ENCODE measurements around the gene CHST3.
A peak's percentile ranks its signal among the peaks of the same experiment; 100 is the strongest.
"Not testable (repeated sequence)": the region's sequence is repeated elsewhere in the genome, so short reads cannot be mapped to it uniquely, and the experiment has no call there.

The CHST3 gene

DNA sequence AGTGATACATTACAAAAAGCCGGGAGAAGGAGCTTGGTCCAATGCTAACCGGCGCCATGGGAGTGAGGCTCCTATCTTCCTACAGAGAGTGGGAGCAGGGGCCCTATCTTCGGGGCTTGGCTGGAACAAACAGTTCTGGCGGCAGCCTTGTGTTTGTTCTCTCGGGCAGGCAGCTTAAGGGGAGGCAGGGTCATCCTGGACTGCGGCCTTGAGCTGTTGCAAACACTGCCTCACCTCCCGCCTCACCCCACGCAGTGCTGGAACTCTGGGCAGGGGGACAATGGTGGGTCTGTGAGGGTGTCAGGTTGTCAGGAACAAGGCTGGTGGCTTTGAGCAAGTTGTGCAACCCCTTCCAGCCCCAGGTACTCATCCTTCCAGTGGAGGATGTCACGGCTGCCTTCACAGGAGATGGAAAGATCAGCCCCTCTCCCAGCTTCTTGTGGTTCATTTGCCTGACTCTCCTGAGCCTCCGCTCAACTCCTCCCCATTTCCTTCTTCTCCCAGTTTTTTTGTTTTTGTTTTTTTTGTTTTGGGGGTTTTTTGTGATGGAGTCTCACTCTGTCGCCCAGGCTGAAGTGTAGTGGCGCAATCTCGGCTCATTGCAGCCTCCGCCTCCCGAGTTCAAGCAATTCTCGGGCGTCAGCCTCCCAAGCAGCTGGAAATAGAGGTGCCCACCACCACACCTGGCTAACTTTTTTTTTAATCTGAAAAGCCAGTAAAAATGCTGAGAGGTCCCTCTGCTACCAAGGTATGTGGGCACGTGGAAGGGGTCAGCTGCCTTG, 66.8 kb downstream of the CHST3 start:
- DNase-seq (ENCODE audit: low read depth): no peak

DNA sequence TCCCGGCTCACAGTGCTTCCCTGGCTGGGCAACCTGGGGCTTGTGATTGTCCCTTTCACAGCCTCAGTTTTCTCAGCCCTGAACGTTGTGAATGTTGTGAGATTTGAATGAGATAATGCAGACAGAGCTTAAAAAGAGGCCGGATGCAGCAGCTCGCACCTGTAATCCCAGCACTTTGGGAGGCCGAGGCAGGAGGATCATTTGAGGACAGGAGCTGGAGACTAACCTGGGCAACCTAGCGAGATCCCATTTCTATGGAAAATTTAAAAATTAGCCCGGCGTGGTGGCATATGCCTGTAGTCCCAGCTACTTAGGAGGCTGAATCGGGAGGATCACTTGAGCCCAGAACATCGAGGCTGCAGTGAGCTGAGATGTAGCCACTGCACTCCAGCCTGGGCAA, 67.5 kb downstream of the CHST3 start:
- DNase-seq (ENCODE audit: low read depth): no peak

DNA sequence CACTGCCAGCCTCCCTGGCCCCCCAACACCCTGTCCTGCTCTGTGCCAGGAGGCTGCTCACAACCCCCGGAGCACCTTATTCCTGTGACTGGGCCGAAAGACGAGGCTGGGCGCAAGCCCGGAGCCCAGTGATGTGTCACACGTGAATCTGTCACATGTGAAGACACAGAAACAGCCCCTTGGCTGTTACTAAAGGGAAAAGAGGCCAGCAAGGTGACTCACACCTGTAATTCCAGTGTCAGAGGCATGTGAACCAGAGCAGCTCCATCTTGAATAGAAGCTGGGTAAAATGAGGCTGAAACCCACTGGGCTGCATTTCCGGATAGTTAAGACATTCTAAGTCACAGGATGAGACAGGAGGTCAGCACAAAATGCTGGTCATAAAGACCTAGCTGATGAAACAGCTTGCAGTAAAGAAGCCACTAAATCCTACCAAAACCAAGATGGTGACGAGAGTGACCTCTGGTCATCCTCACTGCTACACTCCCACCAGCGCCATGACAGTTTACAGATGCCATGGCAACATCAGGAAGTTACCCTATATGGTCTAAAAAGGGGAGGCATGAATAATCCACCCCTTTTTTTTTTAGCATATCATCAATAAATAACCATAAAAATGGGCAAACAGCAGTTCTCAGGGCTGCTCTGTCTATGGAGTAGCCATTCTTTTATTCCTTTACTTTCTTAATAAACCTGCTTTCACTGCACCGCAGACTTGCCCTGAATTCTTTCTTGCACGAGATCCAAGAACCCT, 68.4 kb downstream of the CHST3 start:
- DNase-seq (ENCODE audit: low read depth): not testable (repeated sequence)

DNA sequence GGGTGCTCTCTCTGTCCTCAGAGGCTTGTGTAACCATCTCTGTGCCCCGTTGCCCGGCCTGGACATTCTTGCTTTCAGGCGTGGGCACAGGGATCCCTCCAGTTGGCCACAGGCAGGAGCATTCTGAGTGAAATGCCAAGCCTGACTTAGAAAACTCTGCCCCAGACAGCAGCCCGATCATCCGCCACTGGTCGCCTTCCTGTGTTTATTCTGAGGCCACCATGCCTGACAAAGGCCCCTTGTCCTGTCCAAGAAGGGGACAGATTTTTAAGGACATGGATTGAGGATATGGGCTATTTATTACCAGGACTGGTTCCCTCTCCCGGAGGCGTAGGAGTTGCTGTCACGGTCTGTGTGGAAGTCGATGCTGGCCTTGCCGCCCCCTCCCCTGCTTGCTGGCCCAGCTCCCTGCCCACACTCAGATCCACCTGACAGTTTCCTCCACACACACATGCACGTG, 69.9 kb downstream of the CHST3 start:
- DNase-seq (ENCODE audit: low read depth): no peak

DNA sequence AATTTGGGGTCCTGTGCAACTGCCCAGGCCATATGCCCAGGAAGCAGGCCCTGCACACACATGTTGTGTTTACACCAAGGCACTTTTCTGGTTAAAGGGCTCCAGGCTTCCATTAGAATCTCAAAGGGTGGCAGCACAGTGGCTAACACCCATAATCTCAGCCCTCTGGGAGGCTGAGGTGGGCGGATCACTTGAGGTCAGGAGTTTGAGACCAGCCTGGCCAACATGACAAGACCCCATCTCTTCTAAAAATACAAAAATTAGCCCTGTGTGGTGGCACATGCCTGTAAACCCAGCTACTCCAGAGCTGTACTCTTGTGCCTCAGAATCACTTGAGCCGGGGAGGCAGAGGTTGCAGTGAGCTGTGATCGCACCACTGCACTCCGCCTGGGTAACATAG, 70.6 kb downstream of the CHST3 start:
- no peak for DNase-seq (ENCODE audit: low read depth)

DNA sequence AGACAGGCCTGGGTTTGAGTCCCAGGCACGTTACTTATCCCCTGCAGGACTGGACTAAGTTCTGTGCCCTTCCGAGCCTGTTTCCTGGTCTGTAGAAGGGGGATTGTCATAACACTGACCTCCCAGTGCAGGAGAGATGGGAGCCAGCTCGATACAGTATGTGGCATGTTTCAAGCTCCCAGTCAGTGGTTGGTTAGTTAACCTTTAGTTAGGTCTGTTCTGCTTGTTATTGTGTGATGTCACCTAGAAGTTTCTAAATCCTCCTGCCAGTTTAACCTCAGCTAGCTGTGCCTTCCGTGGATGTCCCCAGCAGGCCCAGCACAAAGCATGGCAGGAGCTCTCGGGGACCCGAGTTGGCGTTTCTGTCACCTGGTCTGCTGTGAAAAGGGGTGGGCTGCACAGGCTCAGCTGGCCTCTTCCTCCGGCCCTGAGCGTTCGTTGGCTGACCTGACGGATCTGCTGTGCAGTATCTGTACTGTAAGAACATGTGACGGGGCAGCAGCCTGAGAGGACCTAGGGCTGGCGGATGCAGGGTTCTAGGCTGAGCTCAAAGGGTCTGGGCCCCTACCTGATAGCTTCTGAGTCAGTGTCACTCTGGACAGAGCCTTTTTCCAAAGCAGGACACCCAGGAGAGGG, 71.2 kb downstream of the CHST3 start:
- no peak for DNase-seq (ENCODE audit: low read depth)

DNA sequence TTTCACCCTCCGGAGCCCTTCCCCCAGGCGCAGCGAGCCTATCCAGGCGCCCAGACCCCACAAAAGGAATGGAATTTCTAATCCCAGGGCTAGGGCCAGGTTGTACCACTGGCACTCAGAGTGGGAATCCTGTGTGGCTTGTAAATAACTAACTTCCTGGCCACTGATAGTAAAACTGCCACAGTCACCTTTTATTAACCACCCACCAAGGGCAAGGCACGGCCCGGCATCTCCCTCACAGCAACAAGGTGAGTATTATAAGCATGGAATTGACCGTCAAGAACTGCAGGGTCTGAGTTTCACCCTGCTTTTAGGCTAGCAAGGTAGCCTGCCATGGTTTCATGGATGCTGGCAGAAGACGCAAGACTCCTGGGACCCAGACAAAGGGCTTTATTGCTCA, 73.1 kb downstream of the CHST3 start:
- no peak for DNase-seq (ENCODE audit: low read depth)

DNA sequence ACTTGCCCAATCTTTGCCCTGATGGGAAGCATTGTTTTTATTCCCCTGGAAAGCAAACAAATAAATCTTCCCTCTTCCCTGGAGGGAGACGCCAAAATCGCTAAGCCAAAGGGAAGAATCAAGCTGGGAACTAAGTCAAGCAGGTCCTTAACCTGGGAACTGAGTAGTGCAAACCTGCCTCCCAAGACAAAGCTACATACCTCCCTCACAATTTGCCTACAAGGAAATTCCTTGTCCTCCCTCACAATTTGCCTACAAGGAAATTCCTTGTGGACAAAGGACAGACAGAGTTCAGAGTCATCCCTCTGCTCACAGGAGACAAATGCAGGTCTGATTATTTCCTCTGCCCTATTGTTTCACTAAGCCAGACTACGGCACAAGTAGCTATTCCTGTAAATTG, 73.6 kb downstream of the CHST3 start:
- no peak for DNase-seq (ENCODE audit: low read depth)

DNA sequence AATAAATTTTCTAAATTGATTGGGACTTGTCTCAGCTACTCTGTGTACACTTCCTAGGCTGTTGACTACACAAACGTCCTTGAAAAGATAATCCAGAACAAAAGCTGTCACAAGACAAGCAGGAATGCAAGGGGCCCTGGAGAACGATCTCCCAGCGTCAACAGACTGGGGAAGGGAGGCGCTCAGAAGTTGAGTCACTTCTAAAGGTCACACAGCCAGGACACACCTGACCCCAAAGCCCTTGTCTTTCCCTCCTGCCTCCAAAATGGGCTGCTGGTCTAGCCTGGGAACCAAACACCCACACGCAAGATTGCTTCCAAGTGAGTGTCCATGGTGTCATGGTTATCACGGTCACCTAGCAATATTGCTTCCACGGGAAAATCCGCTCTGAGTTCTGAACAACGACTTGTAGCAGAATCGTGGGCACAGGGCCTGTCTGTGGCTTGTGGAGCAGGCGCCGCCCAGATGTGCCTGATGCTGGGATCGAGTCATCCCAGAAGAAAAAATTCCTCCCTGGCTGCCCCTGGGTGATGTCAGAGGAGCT, 74.3 kb downstream of the CHST3 start:
- no peak for DNase-seq (ENCODE audit: low read depth)

DNA sequence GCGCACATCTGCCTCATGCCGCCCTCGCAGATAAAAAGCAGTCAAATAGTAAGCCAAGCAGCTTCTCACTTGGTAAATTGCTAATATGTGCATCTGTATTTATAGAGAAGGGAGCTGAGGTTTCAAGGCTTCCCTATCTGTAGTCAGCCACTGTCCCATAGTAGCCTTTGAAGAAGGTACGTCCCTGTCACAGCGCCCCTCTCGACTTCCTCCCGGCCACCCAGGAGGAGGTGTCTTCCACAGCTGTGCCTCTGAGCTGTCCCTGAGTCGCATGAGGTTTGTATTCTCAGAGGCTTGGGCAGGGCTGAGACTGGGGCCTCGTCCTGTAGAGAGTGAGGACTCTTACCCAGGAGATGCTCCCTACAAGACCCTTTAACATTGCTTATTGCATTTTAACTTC, 75.2 kb downstream of the CHST3 start:
- no peak for DNase-seq (ENCODE audit: low read depth)

DNA sequence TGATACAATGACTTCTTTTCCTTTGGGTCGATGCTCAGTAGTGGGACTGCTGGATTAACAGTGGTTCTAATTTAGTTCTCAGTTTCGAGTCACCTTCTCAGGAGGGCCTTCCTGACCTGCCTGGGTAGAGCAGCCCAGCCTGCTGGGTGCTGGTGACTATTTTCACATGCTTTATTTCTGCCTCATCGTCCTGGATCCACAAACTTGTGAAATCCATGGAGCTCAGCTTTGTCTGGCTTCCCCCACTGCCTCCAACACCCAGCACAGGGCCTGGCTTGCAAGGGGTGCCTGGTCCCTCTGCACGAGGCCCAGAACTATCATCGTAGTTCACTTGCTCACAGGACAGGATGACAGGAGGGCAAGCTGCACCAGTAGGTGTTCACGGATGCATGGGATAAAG, 77.3 kb downstream of the CHST3 start:
- DNase-seq (ENCODE audit: low read depth): no peak

DNA sequence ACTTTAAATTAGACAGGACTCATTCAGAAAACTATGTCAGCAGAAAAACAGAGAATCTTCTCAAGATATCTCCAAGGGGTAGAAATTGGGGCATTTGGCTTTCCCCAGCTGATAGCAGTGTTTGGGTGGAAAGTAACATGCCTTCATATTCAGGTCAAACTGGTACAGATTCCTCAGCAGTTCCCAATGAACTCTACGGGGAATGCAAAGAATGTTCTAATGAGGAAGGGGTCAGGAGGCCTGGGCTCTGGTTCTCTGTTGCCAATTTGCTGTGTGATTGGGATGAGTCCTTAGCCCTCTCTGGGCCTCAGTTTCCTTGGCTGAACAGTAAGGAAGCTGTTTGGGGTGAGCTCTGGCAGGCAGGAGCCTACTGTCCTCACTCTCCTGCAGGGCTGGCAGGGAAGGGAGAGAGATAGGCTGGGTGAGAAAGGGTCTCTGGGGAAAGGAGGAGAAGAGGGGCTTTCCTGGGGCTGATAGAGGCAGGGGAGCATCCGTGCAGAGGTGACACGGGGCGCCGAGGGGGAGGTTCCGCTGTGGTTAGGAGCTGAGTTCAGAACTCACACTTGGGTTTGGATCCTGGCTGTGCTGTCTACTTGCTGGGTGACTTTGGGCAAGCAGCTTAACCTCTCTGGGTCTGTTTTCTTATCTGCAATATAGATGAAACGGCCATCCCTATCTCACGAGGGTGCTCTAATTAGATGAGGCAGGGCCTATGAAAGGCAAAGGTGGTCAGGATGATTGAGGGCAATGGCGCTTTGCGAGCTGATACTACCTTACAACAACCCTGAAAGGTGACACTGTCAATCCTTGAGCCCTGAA, 79.0 kb downstream of the CHST3 start:
- DNase-seq (ENCODE audit: low read depth): no peak

DNA sequence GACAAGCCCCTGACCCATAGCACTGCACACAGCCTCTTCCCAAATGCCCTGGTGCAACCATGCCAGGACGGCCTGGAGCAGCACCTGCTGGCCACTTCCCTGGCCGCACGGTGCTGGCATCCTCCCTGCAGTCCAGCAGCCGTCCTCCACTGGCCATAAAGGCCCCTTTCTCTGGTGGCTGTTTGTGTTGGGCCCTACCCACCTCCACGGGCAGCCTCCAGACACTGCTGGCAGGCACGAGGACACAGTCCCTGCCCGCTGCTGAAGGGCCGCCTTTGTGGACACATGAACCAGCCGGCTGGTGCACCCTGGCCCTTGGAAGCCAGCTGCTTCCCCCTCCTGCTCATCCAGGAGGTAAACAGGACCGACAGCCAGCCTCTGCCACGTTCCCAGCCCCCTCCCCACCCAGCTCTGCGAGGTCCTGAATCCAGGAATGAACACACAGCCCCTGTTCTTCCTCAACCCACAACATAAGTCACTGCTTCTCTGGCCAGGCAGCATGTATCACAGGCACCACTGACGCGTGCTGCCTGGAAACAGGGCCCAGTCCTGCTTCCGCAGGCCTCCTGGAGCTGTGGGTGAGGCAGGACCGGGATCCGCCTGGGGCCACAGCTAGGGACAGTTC, 80.3 kb downstream of the CHST3 start:
- no peak for DNase-seq (ENCODE audit: low read depth)

DNA sequence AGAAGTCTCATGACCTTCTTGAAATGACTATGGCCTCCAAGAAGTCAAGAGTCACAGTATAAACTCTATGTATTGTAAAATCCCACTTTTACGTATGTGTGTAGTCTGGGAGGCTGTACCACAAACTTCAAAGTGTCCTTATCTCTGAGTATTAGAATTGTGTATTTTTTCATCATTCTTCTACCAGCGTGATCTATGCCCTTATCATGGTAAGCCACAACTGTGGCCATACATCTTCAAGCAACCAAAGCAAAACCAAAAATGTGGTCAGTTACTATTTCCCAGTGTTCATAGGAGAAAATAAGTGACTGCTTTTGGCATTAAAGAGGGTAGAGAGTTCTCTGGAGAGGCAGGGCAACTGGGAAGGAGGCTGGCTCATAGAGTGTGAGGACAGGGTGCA, 81.4 kb downstream of the CHST3 start:
- no peak for DNase-seq (ENCODE audit: low read depth)

DNA sequence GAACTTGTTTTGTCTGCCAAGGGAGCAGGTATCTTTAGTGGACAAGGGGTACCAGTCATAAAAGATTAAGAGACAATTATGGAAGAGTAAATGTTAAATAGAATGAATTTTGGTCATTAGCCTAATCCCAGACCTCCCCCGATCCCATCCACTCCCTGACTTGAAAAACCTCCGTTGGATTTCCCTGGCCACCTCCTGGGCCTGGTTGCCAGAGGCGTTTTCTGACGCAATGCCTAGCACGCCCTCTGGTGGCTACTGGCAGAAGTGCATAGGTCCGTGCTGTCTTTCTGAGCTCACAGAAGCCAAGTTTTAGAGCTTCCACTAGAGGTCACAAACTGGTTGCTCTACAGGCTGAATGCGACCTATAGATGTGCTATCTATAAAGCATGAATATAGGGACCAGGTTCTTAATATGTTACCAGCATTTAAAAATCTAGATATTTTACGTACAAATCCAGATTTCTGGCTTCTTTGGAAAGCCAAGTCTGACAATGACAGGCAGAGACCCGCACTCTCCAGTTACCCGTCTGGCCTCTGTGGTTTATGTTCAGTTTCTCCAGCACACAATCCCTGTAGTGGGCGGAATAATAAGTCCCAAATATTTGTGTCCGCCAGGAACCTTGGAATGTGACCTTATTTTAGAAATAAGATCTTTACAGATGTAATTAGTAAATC, 84.4 kb downstream of the CHST3 start:
- peak; percentile 84 for DNase-seq (ENCODE audit: low read depth)

DNA sequence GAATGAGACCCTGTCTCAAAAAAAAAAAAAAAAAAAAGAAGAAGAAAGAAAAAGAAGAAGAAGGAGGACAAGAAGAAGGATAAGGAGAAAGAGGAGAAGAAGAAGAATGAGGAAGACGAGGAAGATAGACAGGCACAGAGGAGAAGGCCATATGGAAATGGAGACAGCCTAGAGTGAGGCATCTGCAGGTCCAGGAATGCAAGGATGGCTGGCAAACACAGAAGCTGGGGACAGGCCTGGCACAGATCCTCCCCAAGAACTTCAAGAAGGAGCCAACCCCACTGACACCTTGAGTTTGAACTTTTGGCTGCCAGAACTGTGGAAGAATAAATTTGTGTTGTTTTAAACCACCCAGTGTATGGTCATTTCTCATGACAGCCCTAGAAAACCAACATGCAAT, 85.3 kb downstream of the CHST3 start:
- no peak for DNase-seq (ENCODE audit: low read depth)

DNA sequence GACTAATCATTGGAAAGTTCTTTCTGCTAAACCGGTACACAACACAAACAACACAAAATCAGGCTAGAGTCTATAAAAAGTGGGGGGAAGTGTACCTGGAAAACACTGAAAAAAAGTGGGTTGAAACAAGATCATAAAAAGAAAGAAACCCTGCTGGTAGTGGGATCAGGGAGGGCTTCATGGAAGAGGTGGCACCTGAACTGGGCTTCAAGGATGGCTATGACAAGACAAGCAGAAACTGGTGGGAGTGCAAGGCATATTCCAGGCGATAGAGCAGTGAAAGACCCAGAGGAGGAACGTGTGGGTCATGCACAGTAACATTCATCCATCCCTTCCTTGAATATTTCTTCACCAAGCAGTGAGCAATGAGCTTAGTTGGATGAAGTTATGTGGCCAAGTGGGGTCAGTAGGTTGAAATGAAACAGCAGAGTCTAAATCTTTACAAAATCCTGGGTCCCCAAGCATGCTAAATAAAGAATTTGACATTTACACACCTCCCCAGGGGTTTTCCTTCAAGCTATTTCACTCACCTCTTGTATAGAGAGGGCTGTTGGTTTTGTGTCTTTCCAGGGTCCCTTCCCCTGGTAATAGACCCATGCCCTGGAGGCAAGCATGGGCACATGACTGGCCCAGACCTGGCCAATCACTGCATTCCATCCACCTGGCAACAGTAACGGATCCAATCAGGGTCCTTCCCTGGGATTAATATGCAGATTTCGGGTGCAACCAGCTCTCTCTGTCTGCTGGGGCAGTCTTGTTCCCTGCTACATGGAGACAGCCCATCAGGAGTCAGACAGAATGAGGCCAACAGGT, 86.0 kb downstream of the CHST3 start:
- no peak for DNase-seq (ENCODE audit: low read depth)

DNA sequence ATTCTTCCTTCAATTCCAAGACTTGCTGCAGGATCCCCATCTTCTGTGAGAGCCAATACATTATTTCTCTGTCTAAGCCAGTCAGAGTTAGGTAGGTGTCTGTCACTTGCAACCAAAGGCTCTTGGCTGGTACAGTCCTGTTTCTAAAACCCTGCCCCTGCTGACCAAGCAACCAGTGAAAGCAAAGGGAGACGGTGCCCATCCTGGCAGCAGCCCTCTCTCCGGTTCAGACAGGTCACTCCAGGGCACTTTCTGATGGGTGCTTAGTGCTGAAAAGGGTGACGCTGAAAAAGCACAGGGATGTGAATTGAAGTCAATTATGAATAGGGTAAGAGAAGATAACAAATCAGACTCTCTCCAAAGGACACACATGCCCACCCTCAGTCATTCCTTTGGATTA, 86.7 kb downstream of the CHST3 start:
- no peak for DNase-seq (ENCODE audit: low read depth)

DNA sequence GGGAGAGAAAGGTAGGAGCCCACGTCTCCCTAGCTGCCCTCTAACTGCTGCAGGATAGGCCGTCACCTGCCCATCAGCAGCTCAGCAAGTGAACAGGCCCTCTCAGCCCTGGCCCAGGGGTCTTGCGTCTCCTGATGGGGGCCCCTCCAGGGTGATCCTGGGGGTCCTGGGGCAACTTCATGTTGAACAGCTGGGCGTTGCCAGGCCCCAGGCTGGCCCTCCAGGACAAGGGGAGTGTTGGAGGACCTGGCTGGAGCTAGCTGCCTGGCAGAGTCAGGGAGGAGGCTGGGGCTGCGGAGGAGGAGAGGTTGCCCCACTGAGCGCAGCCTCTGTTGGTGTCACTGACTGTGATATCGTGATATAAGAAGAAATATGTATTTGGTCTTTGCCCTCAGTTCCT, 89.5 kb downstream of the CHST3 start:
- DNase-seq (ENCODE audit: low read depth): no peak

DNA sequence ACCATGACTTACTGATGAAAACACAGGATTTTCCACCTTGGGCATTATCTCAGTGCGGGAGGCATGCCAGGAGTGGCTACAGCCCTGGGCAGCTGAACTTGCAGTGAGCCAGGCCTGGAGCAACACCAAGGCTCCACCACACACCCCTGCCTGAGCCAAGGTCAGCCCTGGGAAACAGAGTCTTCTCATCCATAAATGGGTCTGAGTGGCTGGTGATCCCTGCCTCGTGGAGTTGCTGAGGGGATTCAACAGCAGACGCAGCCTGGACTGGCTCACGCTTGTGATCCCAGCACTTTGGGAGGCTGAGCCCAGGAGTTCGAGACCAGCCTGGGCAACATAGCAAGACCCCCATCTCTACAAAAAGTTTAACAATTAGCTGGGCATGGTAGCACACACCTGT, 91.9 kb downstream of the CHST3 start:
- DNase-seq (ENCODE audit: low read depth): no peak
